ENCODE data around the gene CDC27.

- TF ChIP-seq CTCF (IDR thresholded peaks at IDR 0.05; ENCODE audit: insufficient read depth, low read depth, low read length) (no peak), EZH2 (IDR thresholded peaks at IDR 0.05; ENCODE audit: insufficient read depth, low read length) (no peak)
Observed at GRCh38 chr17:47227862-47228261, 38.8 kb upstream of the CDC27 start.
